Measurements from ENCODE around the gene MAP2K6.

Gene MAP2K6

GRCh38 chr17:69486779-69487637 lies 72.5 kb downstream of the MAP2K6 start:
- DNase-seq (ENCODE audit: low read depth in 2 of 2, low spot score in 1 of 2) = no peak

GRCh38 chr17:69489313-69489712 lies 74.8 kb downstream of the MAP2K6 start:
- DNase-seq (ENCODE audit: low read depth in 2 of 2, low spot score in 1 of 2) = no peak

- no peak for DNase-seq (ENCODE audit: low read depth in 2 of 2, low spot score in 1 of 2)
Measured at GRCh38 chr17:69492410-69493071, 78.0 kb downstream of the MAP2K6 start.

- DNase-seq (ENCODE audit: low read depth in 2 of 2, low spot score in 1 of 2) = no peak
Measured at GRCh38 chr17:69495787-69496186, 81.3 kb downstream of the MAP2K6 start.

GRCh38 chr17:69497161-69497560 lies 82.7 kb downstream of the MAP2K6 start:
- no peak for DNase-seq (ENCODE audit: low read depth in 2 of 2, low spot score in 1 of 2)

GRCh38 chr17:69499318-69499717 lies 84.8 kb downstream of the MAP2K6 start:
- DNase-seq (ENCODE audit: low read depth in 2 of 2, low spot score in 1 of 2) = no peak

GRCh38 chr17:69500911-69501429 lies 86.5 kb downstream of the MAP2K6 start:
- no peak for DNase-seq (ENCODE audit: low read depth in 2 of 2, low spot score in 1 of 2)

- no peak for DNase-seq (ENCODE audit: low read depth in 2 of 2, low spot score in 1 of 2)
Measured at GRCh38 chr17:69501591-69502468, 87.3 kb downstream of the MAP2K6 start.

- no peak for DNase-seq (ENCODE audit: low read depth in 2 of 2, low spot score in 1 of 2)
Measured at GRCh38 chr17:69503711-69504110, 89.2 kb downstream of the MAP2K6 start.

GRCh38 chr17:69505740-69506139 lies 91.2 kb downstream of the MAP2K6 start:
- no peak for DNase-seq (ENCODE audit: low read depth in 2 of 2, low spot score in 1 of 2)

GRCh38 chr17:69506489-69506888 lies 92.0 kb downstream of the MAP2K6 start:
- no peak for DNase-seq (ENCODE audit: low read depth in 2 of 2, low spot score in 1 of 2)

- DNase-seq (ENCODE audit: low read depth in 2 of 2, low spot score in 1 of 2) = no peak
Measured at GRCh38 chr17:69508814-69509213, 94.3 kb downstream of the MAP2K6 start.

- DNase-seq (ENCODE audit: low read depth in 2 of 2, low spot score in 1 of 2) = no peak
Measured at GRCh38 chr17:69511250-69511649, 96.8 kb downstream of the MAP2K6 start.

- no peak for DNase-seq (ENCODE audit: low read depth in 2 of 2, low spot score in 1 of 2)
Measured at GRCh38 chr17:69512946-69513345, 98.4 kb downstream of the MAP2K6 start.

- no peak for DNase-seq (ENCODE audit: low read depth in 2 of 2, low spot score in 1 of 2)
Measured at GRCh38 chr17:69516225-69516624, 101.7 kb downstream of the MAP2K6 start.

GRCh38 chr17:69516911-69517310 lies 102.4 kb downstream of the MAP2K6 start:
- DNase-seq (ENCODE audit: low read depth in 2 of 2, low spot score in 1 of 2) = no peak

GRCh38 chr17:69518951-69519350 lies 104.5 kb downstream of the MAP2K6 start:
- DNase-seq (ENCODE audit: low read depth in 2 of 2, low spot score in 1 of 2) = no peak

- DNase-seq (ENCODE audit: low read depth in 2 of 2, low spot score in 1 of 2) = no peak
Measured at GRCh38 chr17:69523244-69523861, 108.9 kb downstream of the MAP2K6 start.

GRCh38 chr17:69524854-69525253 lies 110.4 kb downstream of the MAP2K6 start:
- DNase-seq (ENCODE audit: low read depth in 2 of 2, low spot score in 1 of 2) = no peak

GRCh38 chr17:69525920-69526841 lies 111.7 kb downstream of the MAP2K6 start:
- no peak for DNase-seq (ENCODE audit: low read depth in 2 of 2, low spot score in 1 of 2)
